GM12878 (cell line): ENCODE data around the gene SYNPR. TPM values are rescaled to one million over a fixed set of nuclear protein-coding genes. Genes with fewer than 3 reads are reported as not detected.

Experiments used
- ATAC-seq: fragments of 200-7000 bp; cut with Tn5 transposase; 3 replicates; pipeline ENCODE4 v1.9.1; 2020; ENCODE audit warnings: mild to moderate bottlenecking, moderate library complexity
- BruUV-seq: library from RNA; stranded (reverse); fragments of 400-500 nt; replicated peaks from 2 replicates; lab custom pipeline; 2021; lab: Mats Ljungman, UMichigan
- CTCF ChIA-PET: fragments of 300-600 bp; sonication (Branson Sonifier 250); formaldehyde crosslinking; extraction: SDS; loops from one replicate; lab custom pipeline; 2021; ENCODE audit warnings: inconsistent platforms; lab: Yijun Ruan, JAX
- POLR2A ChIA-PET: fragments of 350-600 bp; formaldehyde crosslinking; extraction: SDS; loops from one replicate; lab custom pipeline; 2021; ENCODE audit warnings: inconsistent platforms; lab: Charles Lee
- RAD21 ChIA-PET: fragments of 300-600 bp; sonication (Branson Sonifier 250); formaldehyde crosslinking; loops from one replicate; lab custom pipeline; 2023; ENCODE audit warnings: antibody characterized with exemption; ENCODE audit not compliant: unreplicated experiment; lab: Charles Lee
- SMC1A ChIA-PET: fragments of 300-600 bp; sonication (Branson Sonifier 250); formaldehyde crosslinking; loops from one replicate; lab custom pipeline; 2023; ENCODE audit not compliant: unreplicated experiment, uncharacterized antibody; lab: Charles Lee
- DNase-seq: peaks from one replicate; pipeline ENCODE4 v3.0.0-alpha.2; 2011; ENCODE audit warnings: low read depth, low spot score
- FAIRE-seq: peaks from 3 replicates; lab custom pipeline; 2011; peaks lifted over from hg19 to GRCh38; lab: Jason Lieb, UNC
- H2AFZ ChIP-seq: 2 replicates; pipeline ENCODE4 v1.6.0; 2011; ENCODE audit warnings: low read depth, low read length, control low read depth; ENCODE audit not compliant: control insufficient read depth
- H3K27ac ChIP-seq: 2 replicates; pipeline ENCODE4 v1.5.1; 2011; ENCODE audit warnings: control low read depth; ENCODE audit not compliant: control insufficient read depth, insufficient read depth
- H3K27me3 ChIP-seq, 2 experiments: replicated peaks in 1 of 2; 2 replicates each; pipeline versions ENCODE4 v1.6.0 to v1.6.1; 2011; ENCODE audit warnings: low read length in 1 of 2; ENCODE audit not compliant: control insufficient read depth in 2 of 2, insufficient read depth in 2 of 2
- H3K36me3 ChIP-seq, 2 experiments: 2 replicates each; pipeline ENCODE4 v1.5.1; 2011; ENCODE audit warnings: low read length in 1 of 2; ENCODE audit not compliant: control insufficient read depth in 2 of 2, insufficient read depth in 2 of 2
- H3K4me1 ChIP-seq: 2 replicates; pipeline ENCODE4 v1.6.1; 2011; ENCODE audit warnings: mild to moderate bottlenecking, low read length, moderate library complexity, mixed read lengths; ENCODE audit not compliant: control insufficient read depth, insufficient read depth
- H3K4me2 ChIP-seq: 2 replicates; pipeline ENCODE4 v1.6.0; 2011; ENCODE audit warnings: control low read depth; ENCODE audit not compliant: control insufficient read depth, insufficient read depth
- H3K4me3 ChIP-seq: fragments of 200-600 bp; sonication (generic); 2 replicates; pipeline ENCODE4 v1.5.1; 2016
- H3K79me2 ChIP-seq: 2 replicates; pipeline ENCODE4 v1.6.0; 2011; ENCODE audit warnings: low read length; ENCODE audit not compliant: control insufficient read depth, insufficient read depth
- H3K9ac ChIP-seq: 2 replicates; pipeline ENCODE4 v1.8.0; 2011; ENCODE audit warnings: low read length, control low read depth, mixed read lengths; ENCODE audit not compliant: control insufficient read depth, insufficient read depth
- H3K9me3 ChIP-seq: replicated peaks from 3 replicates; pipeline ENCODE4 v1.5.1; 2011; ENCODE audit warnings: mild to moderate bottlenecking, low read length; ENCODE audit not compliant: control insufficient read depth, insufficient read depth
- H4K20me1 ChIP-seq: 2 replicates; pipeline ENCODE4 v1.6.0; 2011; ENCODE audit not compliant: control insufficient read depth, insufficient read depth
- CBFB ChIP-seq: IDR thresholded peaks from 2 replicates; pipeline ENCODE4 v1.6.1; 2016; ENCODE audit warnings: antibody characterized with exemption, low read depth
- EGR1 ChIP-seq, 2 experiments: IDR thresholded peaks; 1 replicate in 1 of 2; 2 replicates in 1 of 2; pipeline ENCODE4 v1.6.1; 2011 to 2012; ENCODE audit warnings: low read depth in 2 of 2, low read length in 2 of 2, borderline replicate concordance in 1 of 2, mild to moderate bottlenecking in 1 of 2, moderate library complexity in 1 of 2
- ETV6 ChIP-seq, 2 experiments: fragments of 450-650 bp in 1 of 2; IDR thresholded peaks in 1 of 2; conservative IDR thresholded peaks in 1 of 2; 2 replicates each; pipeline ENCODE4 v1.6.1; 2014; ENCODE audit warnings: antibody characterized with exemption in 1 of 2, borderline replicate concordance in 1 of 2, low read depth in 1 of 2, mild to moderate bottlenecking in 1 of 2, moderate library complexity in 1 of 2
- GATAD2B ChIP-seq: fragments of 450-650 bp; conservative IDR thresholded peaks from 2 replicates; pipeline ENCODE4 v1.6.1; 2017; ENCODE audit warnings: low read depth, mild to moderate bottlenecking, moderate library complexity
- POLR2AphosphoS5 ChIP-seq: IDR thresholded peaks from 2 replicates; pipeline ENCODE4 v1.6.1; 2011; ENCODE audit warnings: mild to moderate bottlenecking, low read length, inconsistent platforms
- POU2F2 ChIP-seq: IDR thresholded peaks from 3 replicates; pipeline ENCODE4 v1.6.1; 2011; ENCODE audit warnings: low read depth, mild to moderate bottlenecking, low read length, borderline replicate concordance
- RAD51 ChIP-seq: fragments of 450-650 bp; IDR thresholded peaks from 2 replicates; pipeline ENCODE4 v1.6.1; 2016; ENCODE audit warnings: moderate library complexity, mild to moderate bottlenecking, inconsistent platforms
- RCOR1 ChIP-seq: conservative IDR thresholded peaks from 2 replicates; pipeline ENCODE4 v1.6.1; 2012; ENCODE audit warnings: low read depth, low read length, improper control_type of control experiment
- SMARCA5 ChIP-seq: fragments of 450-650 bp; IDR thresholded peaks from 2 replicates; pipeline ENCODE4 v1.6.1; 2017; ENCODE audit warnings: mild to moderate bottlenecking
- YY1 ChIP-seq: IDR thresholded peaks from 2 replicates; pipeline ENCODE4 v1.6.1; 2011; ENCODE audit warnings: low read depth, mild to moderate bottlenecking, low read length
- ZNF622 ChIP-seq: fragments of 450-650 bp; IDR thresholded peaks from 2 replicates; pipeline ENCODE4 v1.6.1; 2017; ENCODE audit warnings: mild to moderate bottlenecking, inconsistent platforms
- ZZZ3 ChIP-seq: IDR thresholded peaks from 2 replicates; pipeline ENCODE4 v1.6.1; 2011; ENCODE audit warnings: low read depth; ENCODE audit not compliant: control insufficient read depth, insufficient read length
- WGBS: methylation state at CpG from one replicate; pipeline ENCODE4 v1.1.6; 2016; ENCODE audit warnings: low lambda C conversion rate; ENCODE audit not compliant: insufficient replicate concordance, insufficient coverage; ENCODE audit errors: missing lambda C conversion rate; 5-methylcytosine and 5-hydroxymethylcytosine counted together
- in situ Hi-C: fragments of 300-500 bp; cut with MboI; formaldehyde crosslinking; loops from 9 replicates; pipeline ENCODE4 v1.14.3; 2018; ENCODE audit warnings: mixed read lengths
- intact Hi-C: fragments of 100-400 bp; cut with micrococcal nuclease; formaldehyde crosslinking; loops from one replicate; pipeline ENCODE4 v1.14.2; 2022; ENCODE audit not compliant: unreplicated experiment
- polyA plus RNA-seq, 11 experiments: library from polyadenylated mRNA; depleted of rRNA in 4 of 11; unstranded in 6 of 11; stranded (reverse) in 5 of 11; fragments of >200 nt; fragmentation: Nextera tagmentation in 4 of 11; fragmentation: Illumina TruSeq in 1 of 11; extraction: Ambion mirVana in 4 of 11; extraction: Trizol in 1 of 11; gene quantifications; 1 replicate in 1 of 11; 2 replicates in 10 of 11; pipeline versions ENCODE4 v1.2.1 to v1.2.3, GENCODE V29; 2011 to 2016; ENCODE audit warnings: inconsistent platforms in 2 of 11, missing spikeins in 2 of 11, low read depth in 1 of 11
- total RNA-seq, 4 experiments: library from RNA; depleted of rRNA in 3 of 4; stranded (reverse); fragments of >200 nt in 3 of 4; fragmentation: Illumina TruSeq in 1 of 4; extraction: Trizol in 1 of 4; gene quantifications; 2 replicates each; pipeline versions ENCODE4 v1.2.1 to v1.2.3, GENCODE V29; 2013 to 2021
- TF ChIP-seq, protein P1 (sequence below): IDR thresholded peaks from 2 replicates; pipeline ENCODE4 v1.6.1; 2011; ENCODE audit warnings: low read depth, low read length, improper control_type of control experiment, borderline replicate concordance
- TF ChIP-seq, protein P2 (sequence below): fragments of 450-650 bp; IDR thresholded peaks from 2 replicates; pipeline ENCODE4 v1.6.1; 2017; ENCODE audit warnings: mild to moderate bottlenecking, moderate library complexity

The SYNPR gene
- total and polyA plus RNA-seq, 10 of the 15 experiments (the other 5 are each of a cell fraction or from before 2014, with no cell fraction given): not detected

DNA sequence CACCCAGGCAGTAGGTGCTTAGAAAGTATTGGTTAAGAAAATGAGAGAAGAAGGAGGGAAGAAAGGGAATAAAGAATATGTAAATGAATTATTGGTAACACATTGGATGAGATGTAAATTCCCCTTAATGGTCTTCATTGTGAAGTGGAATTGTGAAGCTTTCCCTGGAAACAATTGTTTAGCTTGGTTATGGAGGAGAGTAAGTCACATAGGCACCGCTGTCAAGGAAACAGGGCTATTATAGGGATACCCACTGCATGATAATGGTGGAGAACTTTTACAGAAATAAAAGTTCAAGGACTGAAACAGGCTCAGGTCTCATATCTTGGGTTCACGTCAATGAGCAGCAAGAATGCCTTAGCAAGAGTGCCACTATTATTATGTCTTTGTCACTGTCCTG, 9.5 kb downstream of the SYNPR start (continued):
- TF ChIP-seq, protein P1, sequence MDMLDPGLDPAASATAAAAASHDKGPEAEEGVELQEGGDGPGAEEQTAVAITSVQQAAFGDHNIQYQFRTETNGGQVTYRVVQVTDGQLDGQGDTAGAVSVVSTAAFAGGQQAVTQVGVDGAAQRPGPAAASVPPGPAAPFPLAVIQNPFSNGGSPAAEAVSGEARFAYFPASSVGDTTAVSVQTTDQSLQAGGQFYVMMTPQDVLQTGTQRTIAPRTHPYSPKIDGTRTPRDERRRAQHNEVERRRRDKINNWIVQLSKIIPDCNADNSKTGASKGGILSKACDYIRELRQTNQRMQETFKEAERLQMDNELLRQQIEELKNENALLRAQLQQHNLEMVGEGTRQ: no peak

DNA sequence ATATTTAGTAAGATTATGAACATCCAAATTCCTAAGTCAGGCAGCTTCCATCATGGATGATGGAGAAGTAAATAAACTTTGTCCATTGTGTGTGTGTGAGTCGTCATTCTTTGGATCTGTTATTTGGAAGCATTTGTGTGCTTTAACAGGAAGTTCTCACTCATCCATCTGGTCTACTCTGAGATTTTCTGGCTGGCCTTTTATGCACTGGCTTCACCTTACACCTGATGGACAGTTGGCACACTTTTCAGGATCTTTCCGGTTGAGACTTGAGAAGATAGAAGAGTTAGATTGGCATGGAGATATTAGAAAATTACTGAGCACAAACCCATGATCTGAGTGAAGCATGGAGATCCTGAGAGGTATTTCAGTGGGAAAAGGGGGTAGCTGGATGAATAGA, 12.6 kb downstream of the SYNPR start:
- ChIA-PET RAD21 (no interaction called here), POLR2A (no interaction called here), CTCF (no interaction called here), SMC1A (no interaction called here)
- in situ Hi-C loops: no loop called here
- no peak overlapping the region for H2AFZ ChIP-seq
- no peak overlapping the region for H3K4me3 ChIP-seq
- BruUV-seq: no TSS peak
- no peak for DNase-seq
- H3K9me3 ChIP-seq: no peaks in the 10 kb centered on the region
- H3K36me3 ChIP-seq: no peaks in the 10 kb centered on the region
- H3K4me2 ChIP-seq: no peak overlapping the region
- H3K27ac ChIP-seq: no peak overlapping the region
- H3K27me3 ChIP-seq: no peaks in the 10 kb centered on the region
- no peaks in the 10 kb centered on the region for H4K20me1 ChIP-seq
- intact Hi-C loops: no loop called here
- H3K4me1 ChIP-seq: no peaks in the 10 kb centered on the region
- H3K9ac ChIP-seq: no peak overlapping the region
- WGBS: 33% methylated on average over 2 of the region's 2 CpGs
- TF ChIP-seq, protein P2, sequence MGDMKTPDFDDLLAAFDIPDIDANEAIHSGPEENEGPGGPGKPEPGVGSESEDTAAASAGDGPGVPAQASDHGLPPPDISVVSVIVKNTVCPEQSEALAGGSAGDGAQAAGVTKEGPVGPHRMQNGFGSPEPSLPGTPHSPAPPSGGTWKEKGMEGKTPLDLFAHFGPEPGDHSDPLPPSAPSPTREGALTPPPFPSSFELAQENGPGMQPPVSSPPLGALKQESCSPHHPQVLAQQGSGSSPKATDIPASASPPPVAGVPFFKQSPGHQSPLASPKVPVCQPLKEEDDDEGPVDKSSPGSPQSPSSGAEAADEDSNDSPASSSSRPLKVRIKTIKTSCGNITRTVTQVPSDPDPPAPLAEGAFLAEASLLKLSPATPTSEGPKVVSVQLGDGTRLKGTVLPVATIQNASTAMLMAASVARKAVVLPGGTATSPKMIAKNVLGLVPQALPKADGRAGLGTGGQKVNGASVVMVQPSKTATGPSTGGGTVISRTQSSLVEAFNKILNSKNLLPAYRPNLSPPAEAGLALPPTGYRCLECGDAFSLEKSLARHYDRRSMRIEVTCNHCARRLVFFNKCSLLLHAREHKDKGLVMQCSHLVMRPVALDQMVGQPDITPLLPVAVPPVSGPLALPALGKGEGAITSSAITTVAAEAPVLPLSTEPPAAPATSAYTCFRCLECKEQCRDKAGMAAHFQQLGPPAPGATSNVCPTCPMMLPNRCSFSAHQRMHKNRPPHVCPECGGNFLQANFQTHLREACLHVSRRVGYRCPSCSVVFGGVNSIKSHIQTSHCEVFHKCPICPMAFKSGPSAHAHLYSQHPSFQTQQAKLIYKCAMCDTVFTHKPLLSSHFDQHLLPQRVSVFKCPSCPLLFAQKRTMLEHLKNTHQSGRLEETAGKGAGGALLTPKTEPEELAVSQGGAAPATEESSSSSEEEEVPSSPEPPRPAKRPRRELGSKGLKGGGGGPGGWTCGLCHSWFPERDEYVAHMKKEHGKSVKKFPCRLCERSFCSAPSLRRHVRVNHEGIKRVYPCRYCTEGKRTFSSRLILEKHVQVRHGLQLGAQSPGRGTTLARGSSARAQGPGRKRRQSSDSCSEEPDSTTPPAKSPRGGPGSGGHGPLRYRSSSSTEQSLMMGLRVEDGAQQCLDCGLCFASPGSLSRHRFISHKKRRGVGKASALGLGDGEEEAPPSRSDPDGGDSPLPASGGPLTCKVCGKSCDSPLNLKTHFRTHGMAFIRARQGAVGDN: no peak
- TF ChIP-seq CBFB (no peak), ETV6 (conservative IDR thresholded peaks at IDR 0.05 in 1 of 2, IDR thresholded peaks at IDR 0.05 in 1 of 2; ENCODE audit: borderline replicate concordance in 1 of 2, low read depth in 1 of 2) (no peak), POLR2AphosphoS5 (no peak), SMARCA5 (no peak), YY1 (no peak), RCOR1 (no peak), GATAD2B (no peak), ZNF622 (no peak), ZZZ3 (no peak), POU2F2 (no peak), RAD51 (no peak), EGR1 (IDR thresholded peaks at IDR 0.05; ENCODE audit: borderline replicate concordance in 1 of 2, low read depth in 2 of 2, low read length in 2 of 2) (no peak)
- ATAC-seq: no peak
- no peaks in the 10 kb centered on the region for H3K79me2 ChIP-seq
- no peak for FAIRE-seq
